ENCODE data around the gene PPFIBP1.
A peak's percentile ranks its signal among the peaks of the same experiment; 100 is the strongest.

The PPFIBP1 gene

GRCh38 chr12:27674989-27675388, 151.0 kb downstream of the PPFIBP1 start:
- DNase-seq, result no peak

GRCh38 chr12:27680619-27681018, 156.6 kb downstream of the PPFIBP1 start:
- no peak for DNase-seq

- no peak for DNase-seq
Observed at GRCh38 chr12:27682534-27682933, 158.5 kb downstream of the PPFIBP1 start.

- DNase-seq, result no peak
Observed at GRCh38 chr12:27685274-27685673, 161.3 kb downstream of the PPFIBP1 start.

- DNase-seq, result no peak
Observed at GRCh38 chr12:27686147-27686546, 162.1 kb downstream of the PPFIBP1 start.

- no peak for DNase-seq
Observed at GRCh38 chr12:27688671-27689070, 164.7 kb downstream of the PPFIBP1 start.

- DNase-seq, result no peak
Observed at GRCh38 chr12:27689558-27690180, 165.7 kb downstream of the PPFIBP1 start.

GRCh38 chr12:27693403-27693802, 169.4 kb downstream of the PPFIBP1 start:
- no peak for DNase-seq

- no peak for DNase-seq
Observed at GRCh38 chr12:27695556-27696292, 171.7 kb downstream of the PPFIBP1 start.

GRCh38 chr12:27696293-27696652, 172.3 kb downstream of the PPFIBP1 start, which contains the start of gene REP15:
REP15 (plus strand) TSS chr12:27696447; CDS start chr12:27696563, 116 bp downstream.
- no peak for DNase-seq

GRCh38 chr12:27696864-27697564, 173.0 kb downstream of the PPFIBP1 start:
- DNase-seq, result no peak

GRCh38 chr12:27703720-27704452, 179.9 kb downstream of the PPFIBP1 start:
- DNase-seq, result peak; percentile 75

- no peak for DNase-seq
Observed at GRCh38 chr12:27705263-27705662, 181.3 kb downstream of the PPFIBP1 start.

- no peak for DNase-seq
Observed at GRCh38 chr12:27707216-27707615, 183.2 kb downstream of the PPFIBP1 start.

GRCh38 chr12:27709212-27709931, 185.4 kb downstream of the PPFIBP1 start:
- no peak for DNase-seq

GRCh38 chr12:27709932-27710591, 186.1 kb downstream of the PPFIBP1 start:
- peak; percentile 23 for DNase-seq

GRCh38 chr12:27710592-27711316, 186.7 kb downstream of the PPFIBP1 start, which contains the start of gene MRPS35:
MRPS35 (plus strand) TSS chr12:27710832; CDS start chr12:27710844, 12 bp downstream.
- peak; percentile 91 for DNase-seq

GRCh38 chr12:27711317-27711682, 187.3 kb downstream of the PPFIBP1 start:
- no peak for DNase-seq

GRCh38 chr12:27711967-27712366, 188.0 kb downstream of the PPFIBP1 start:
- DNase-seq, result no peak

- DNase-seq, result no peak
Observed at GRCh38 chr12:27723212-27723611, 199.2 kb downstream of the PPFIBP1 start.

- DNase-seq, result no peak
Observed at GRCh38 chr12:27730097-27730588, 206.1 kb downstream of the PPFIBP1 start.

Measured in CD4-positive, alpha-beta T cell treated with Interleukin-6 for 4 hours (primary cell).